HepG2 (cell line): ENCODE measurements around the gene STX5. TPM values are rescaled to one million over a fixed set of nuclear protein-coding genes. Genes with fewer than 3 reads are reported as not detected.

Experiments
- GLI4 ChIP-seq: sonication (generic); formaldehyde crosslinking; IDR thresholded peaks from 2 replicates; pipeline ENCODE4 v1.5.1; 2020; ENCODE audit warnings: missing genetic modification reagents, mild to moderate bottlenecking, moderate library complexity, borderline replicate concordance
- KIAA2018 ChIP-seq: sonication (generic); formaldehyde crosslinking; IDR thresholded peaks from 2 replicates; pipeline ENCODE4 v1.5.0; 2020; ENCODE audit warnings: mild to moderate bottlenecking, missing genetic modification reagents, borderline replicate concordance
- MTF2 ChIP-seq: sonication (generic); formaldehyde crosslinking; IDR thresholded peaks from 2 replicates; pipeline ENCODE4 v1.5.0; 2020; ENCODE audit warnings: missing genetic modification reagents, borderline replicate concordance
- NFE2L1 ChIP-seq: sonication (generic); formaldehyde crosslinking; IDR thresholded peaks from 2 replicates; pipeline ENCODE4 v1.4.0; 2020; ENCODE audit warnings: missing genetic modification reagents, mild to moderate bottlenecking, borderline replicate concordance
- NFE2L2 ChIP-seq: fragments of 150-350 bp; IDR thresholded peaks from 2 replicates; pipeline ENCODE4 v1.6.1; 2014; ENCODE audit warnings: low read length
- PATZ1 ChIP-seq: sonication (generic); formaldehyde crosslinking; IDR thresholded peaks from 2 replicates; pipeline ENCODE4 v1.4.0; 2020; ENCODE audit warnings: missing genetic modification reagents
- RBM22 ChIP-seq: fragments of 200-400 bp; formaldehyde crosslinking; optimal IDR thresholded peaks from 2 replicates; pipeline ENCODE3; 2017; ENCODE audit warnings: mild to moderate bottlenecking, low read length, moderate library complexity
- SOX5 ChIP-seq: IDR thresholded peaks from 2 replicates; pipeline ENCODE4 v1.6.1; 2016; ENCODE audit warnings: borderline replicate concordance
- ZBTB38 ChIP-seq: sonication (generic); formaldehyde crosslinking; IDR thresholded peaks from 2 replicates; pipeline ENCODE4 v1.5.1; 2020; ENCODE audit warnings: mild to moderate bottlenecking, missing genetic modification reagents
- ZFP41 ChIP-seq: sonication (generic); formaldehyde crosslinking; IDR thresholded peaks from 2 replicates; pipeline ENCODE4 v1.4.0; 2020; ENCODE audit warnings: mild to moderate bottlenecking, missing genetic modification reagents, borderline replicate concordance
- polyA plus RNA-seq, 8 experiments: library from polyadenylated mRNA; depleted of rRNA in 3 of 8; stranded (reverse) in 7 of 8; unstranded in 1 of 8; fragments of >200 nt; fragmentation: Illumina TruSeq in 4 of 8; extraction: Trizol in 4 of 8; gene quantifications; 2 replicates each; pipeline versions ENCODE4 v1.2.1 to v1.2.3, GENCODE V29; 2011 to 2016; ENCODE audit warnings: low read depth in 4 of 8, missing spikeins in 1 of 8, mixed read lengths in 1 of 8; ENCODE audit not compliant: insufficient read depth in 1 of 8
- total RNA-seq, 5 experiments: library from RNA; depleted of rRNA; stranded (reverse); fragments of >200 nt; fragmentation: Illumina TruSeq; extraction: Trizol; gene quantifications; 2 replicates each; pipeline ENCODE4 v1.2.3, GENCODE V29; 2016; ENCODE audit warnings: low read depth in 1 of 5
- TF ChIP-seq, protein P1 (sequence below): sonication (generic); formaldehyde crosslinking; IDR thresholded peaks from 2 replicates; pipeline ENCODE4 v1.4.0; 2020; ENCODE audit warnings: missing genetic modification reagents, borderline replicate concordance

The STX5 gene
- total and polyA plus RNA-seq, 2 of the 13 experiments (the other 11 are each of a cell fraction or from before 2014, with no cell fraction given), result 26.9 to 30.0 TPM

DNA sequence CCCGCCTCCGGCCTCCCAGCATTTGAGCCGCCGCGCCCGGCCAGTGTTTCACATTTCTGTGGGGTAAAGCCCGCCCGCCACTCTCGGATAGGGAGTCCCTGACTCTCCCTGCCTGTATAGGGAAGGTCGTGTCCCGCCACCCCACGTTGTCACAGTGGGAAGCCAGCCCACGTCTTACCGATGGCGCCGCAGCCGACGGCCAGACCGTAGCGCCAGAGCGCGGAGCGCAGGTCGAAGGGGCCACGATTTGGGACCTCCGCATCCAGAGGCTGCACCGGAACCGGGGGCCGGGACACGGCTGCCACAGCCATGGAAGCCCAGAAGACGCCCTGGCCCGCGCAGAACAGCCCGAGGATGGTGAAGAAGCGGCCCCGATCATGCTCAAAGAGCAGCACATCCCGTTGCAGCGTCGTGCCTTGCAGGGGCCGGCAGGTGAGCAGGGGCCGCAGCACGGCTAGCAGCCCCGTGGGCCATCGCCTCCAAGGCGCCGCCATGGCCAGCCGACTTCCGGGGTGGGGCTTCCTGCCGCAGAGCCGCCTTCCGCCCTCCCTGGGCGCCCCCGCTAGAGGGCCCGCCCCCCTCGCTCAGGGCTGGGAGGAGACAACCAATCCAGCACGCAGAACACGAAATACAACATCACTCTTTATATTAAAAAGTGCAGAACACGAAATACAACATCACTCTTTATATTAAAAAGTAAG, 40.2 kb downstream of the STX5 start, which contains the start of gene TMEM223 (continued):
- TF ChIP-seq, protein P1, sequence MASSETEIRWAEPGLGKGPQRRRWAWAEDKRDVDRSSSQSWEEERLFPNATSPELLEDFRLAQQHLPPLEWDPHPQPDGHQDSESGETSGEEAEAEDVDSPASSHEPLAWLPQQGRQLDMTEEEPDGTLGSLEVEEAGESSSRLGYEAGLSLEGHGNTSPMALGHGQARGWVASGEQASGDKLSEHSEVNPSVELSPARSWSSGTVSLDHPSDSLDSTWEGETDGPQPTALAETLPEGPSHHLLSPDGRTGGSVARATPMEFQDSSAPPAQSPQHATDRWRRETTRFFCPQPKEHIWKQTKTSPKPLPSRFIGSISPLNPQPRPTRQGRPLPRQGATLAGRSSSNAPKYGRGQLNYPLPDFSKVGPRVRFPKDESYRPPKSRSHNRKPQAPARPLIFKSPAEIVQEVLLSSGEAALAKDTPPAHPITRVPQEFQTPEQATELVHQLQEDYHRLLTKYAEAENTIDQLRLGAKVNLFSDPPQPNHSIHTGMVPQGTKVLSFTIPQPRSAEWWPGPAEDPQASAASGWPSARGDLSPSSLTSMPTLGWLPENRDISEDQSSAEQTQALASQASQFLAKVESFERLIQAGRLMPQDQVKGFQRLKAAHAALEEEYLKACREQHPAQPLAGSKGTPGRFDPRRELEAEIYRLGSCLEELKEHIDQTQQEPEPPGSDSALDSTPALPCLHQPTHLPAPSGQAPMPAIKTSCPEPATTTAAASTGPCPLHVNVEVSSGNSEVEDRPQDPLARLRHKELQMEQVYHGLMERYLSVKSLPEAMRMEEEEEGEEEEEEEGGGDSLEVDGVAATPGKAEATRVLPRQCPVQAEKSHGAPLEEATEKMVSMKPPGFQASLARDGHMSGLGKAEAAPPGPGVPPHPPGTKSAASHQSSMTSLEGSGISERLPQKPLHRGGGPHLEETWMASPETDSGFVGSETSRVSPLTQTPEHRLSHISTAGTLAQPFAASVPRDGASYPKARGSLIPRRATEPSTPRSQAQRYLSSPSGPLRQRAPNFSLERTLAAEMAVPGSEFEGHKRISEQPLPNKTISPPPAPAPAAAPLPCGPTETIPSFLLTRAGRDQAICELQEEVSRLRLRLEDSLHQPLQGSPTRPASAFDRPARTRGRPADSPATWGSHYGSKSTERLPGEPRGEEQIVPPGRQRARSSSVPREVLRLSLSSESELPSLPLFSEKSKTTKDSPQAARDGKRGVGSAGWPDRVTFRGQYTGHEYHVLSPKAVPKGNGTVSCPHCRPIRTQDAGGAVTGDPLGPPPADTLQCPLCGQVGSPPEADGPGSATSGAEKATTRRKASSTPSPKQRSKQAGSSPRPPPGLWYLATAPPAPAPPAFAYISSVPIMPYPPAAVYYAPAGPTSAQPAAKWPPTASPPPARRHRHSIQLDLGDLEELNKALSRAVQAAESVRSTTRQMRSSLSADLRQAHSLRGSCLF, result no peak
- TF ChIP-seq MTF2, result peak; percentile 73; the same call in 1 of the 2 replicates
- TF ChIP-seq SOX5, result no peak
- TF ChIP-seq KIAA2018 (CRISPR knock-in tag), result 0 out of 2 replicates have a peak, but pooled peaks have one; percentile 38
- peak; percentile 47; the same call in 1 of the 2 replicates for TF ChIP-seq NFE2L1 (CRISPR knock-in tag)
- TF ChIP-seq ZFP41 (CRISPR knock-in tag), result peak; percentile 38; the same call in 1 of the 2 replicates
- peak; percentile 52; the same call in 1 of the 2 replicates for TF ChIP-seq ZBTB38
- 0 out of 2 replicates have a peak, but pooled peaks have one; percentile 68 for TF ChIP-seq GLI4 (CRISPR knock-in tag)
- peak; percentile 97 for TF ChIP-seq RBM22
- TF ChIP-seq PATZ1, result peak; percentile 96
- TF ChIP-seq NFE2L2, result no peak
